ENCODE measurements around the gene DOK3. TPM values are rescaled to one million over a fixed set of nuclear protein-coding genes. Genes with fewer than 3 reads are reported as not detected.

Gene DOK3
- polyA plus RNA-seq, 3 donors, result 62.8 to 196 (median 98.3) TPM

DNA sequence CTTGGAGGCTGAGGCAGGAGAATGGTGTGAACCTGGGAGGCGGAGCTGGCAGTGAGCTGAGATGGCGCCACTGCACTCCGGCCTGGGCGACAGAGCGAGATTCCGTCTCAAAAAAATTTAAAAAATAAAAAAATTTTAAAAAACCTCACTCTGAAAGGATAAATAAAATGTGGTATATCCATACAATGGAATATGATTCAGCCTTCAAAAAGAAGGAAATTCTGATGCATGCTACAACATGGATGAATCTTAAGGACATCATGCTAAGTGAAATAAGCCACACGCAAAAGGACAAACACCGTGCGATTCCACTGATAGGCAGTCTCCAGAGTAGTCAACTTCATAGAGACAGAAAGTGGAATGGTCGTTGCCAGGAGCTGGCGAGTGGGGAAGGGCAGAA lies 44.6 kb downstream of the DOK3 start:
- H3K27ac Mint-ChIP-seq, result no peak overlapping the region
- DNase-seq, result no peak
- H2AFZ ChIP-seq (ENCODE audit: insufficient read depth, low read depth, low read length, poor library complexity, severe bottlenecking), result no peak overlapping the region
- H4K20me1 ChIP-seq (ENCODE audit: insufficient read depth, low read length), result no peaks in the 10 kb centered on the region
- intact Hi-C loops (cut with micrococcal nuclease), result no loop called here
- H3K4me3 Mint-ChIP-seq, result no peak overlapping the region
- TF ChIP-seq, protein P1, sequence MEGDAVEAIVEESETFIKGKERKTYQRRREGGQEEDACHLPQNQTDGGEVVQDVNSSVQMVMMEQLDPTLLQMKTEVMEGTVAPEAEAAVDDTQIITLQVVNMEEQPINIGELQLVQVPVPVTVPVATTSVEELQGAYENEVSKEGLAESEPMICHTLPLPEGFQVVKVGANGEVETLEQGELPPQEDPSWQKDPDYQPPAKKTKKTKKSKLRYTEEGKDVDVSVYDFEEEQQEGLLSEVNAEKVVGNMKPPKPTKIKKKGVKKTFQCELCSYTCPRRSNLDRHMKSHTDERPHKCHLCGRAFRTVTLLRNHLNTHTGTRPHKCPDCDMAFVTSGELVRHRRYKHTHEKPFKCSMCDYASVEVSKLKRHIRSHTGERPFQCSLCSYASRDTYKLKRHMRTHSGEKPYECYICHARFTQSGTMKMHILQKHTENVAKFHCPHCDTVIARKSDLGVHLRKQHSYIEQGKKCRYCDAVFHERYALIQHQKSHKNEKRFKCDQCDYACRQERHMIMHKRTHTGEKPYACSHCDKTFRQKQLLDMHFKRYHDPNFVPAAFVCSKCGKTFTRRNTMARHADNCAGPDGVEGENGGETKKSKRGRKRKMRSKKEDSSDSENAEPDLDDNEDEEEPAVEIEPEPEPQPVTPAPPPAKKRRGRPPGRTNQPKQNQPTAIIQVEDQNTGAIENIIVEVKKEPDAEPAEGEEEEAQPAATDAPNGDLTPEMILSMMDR (IDR thresholded peaks at IDR 0.05), result no peak
- H3K36me3 ChIP-seq (replicated peaks in 1 of 2; ENCODE audit: control insufficient read depth in 1 of 2, insufficient read depth in 2 of 2, low read length in 2 of 2), result no peaks in the 10 kb centered on the region
- H3K4me1 ChIP-seq (ENCODE audit: control insufficient read depth in 1 of 2, insufficient read depth in 2 of 2, low read length in 2 of 2), result peaks cover 23 to 26% of the 10 kb centered on the region in 2 donors
- H3K4me3 ChIP-seq (replicated peaks in 1 of 3; ENCODE audit: low read depth in 2 of 3, low read length in 3 of 3), result no peak overlapping the region
- H3K4me2 ChIP-seq (replicated peaks; ENCODE audit: extremely low read depth, low read length, poor library complexity, severe bottlenecking), result no peak overlapping the region
- peaks cover 24 to 38% (median 25%) of the 10 kb centered on the region in 3 donors for H3K27me3 Mint-ChIP-seq (ENCODE audit: low read depth in 3 of 3)
- H3K4me1 Mint-ChIP-seq, result peaks cover 28% of the 10 kb centered on the region
- H3K9ac ChIP-seq (ENCODE audit: insufficient read depth, low read length, poor library complexity, severe bottlenecking), result no peak overlapping the region
- H3K36me3 Mint-ChIP-seq, result peaks cover 2 to 6% of the 10 kb centered on the region in 2 donors
- no peaks in the 10 kb centered on the region for H3K9me3 ChIP-seq (replicated peaks in 1 of 2; ENCODE audit: control insufficient read depth in 1 of 2, insufficient read depth in 1 of 2, low read length in 2 of 2)
- peaks cover 0 to 4% (median 2%) of the 10 kb centered on the region in 7 donors for H3K9me3 Mint-ChIP-seq
- no peak overlapping the region for H3K27ac ChIP-seq (ENCODE audit: low read depth in 1 of 2, low read length in 2 of 2)
- H3K27me3 ChIP-seq (ENCODE audit: control insufficient read depth in 2 of 2, insufficient read depth in 2 of 2, low read length in 2 of 2), result peaks cover 0 to 6% of the 10 kb centered on the region in 2 donors
- H3K79me2 ChIP-seq (ENCODE audit: insufficient read depth, low read length), result no peaks in the 10 kb centered on the region
- WGBS (ENCODE audit: insufficient coverage), result 100% methylated on average over 5 of the region's 11 CpGs

DNA sequence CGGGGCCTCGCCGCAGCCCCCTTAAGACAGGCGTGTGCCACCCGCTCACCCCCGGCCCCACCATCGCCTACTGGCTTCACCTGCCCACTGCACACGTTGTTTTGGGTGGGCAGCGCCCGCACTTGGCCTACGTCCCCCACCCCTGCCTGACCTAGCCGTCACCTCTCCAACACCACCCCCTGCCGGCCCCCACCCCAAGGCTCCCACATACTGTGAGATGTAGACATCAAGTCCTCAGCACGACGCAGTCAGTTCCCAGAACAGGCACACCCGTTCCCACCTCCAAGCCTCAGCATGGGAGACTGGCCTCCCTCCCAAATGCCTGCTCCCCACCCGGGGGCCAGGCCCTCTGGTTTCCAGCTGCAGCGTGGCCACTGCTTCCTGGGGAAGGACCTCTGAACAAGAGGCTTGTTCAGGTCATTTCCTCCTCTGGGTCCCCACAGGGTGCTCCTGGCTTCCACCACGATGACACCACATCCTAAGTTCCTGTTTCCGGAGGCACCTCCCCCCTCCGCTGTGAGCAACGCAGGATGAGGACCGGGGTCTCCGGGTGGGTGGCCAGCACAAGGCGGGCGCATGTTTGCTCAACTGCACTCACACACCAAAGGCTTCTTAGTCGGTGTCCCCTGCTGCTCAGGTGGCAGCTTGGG lies 47.5 kb downstream of the DOK3 start:
- Mint-ChIP-seq H3K27me3 (ENCODE audit: low read depth in 3 of 3) (peaks cover 7 to 20% (median 12%) of the 10 kb centered on the region in 3 donors), H3K9me3 (peaks cover 0 to 6% (median 2%) of the 10 kb centered on the region in 7 donors), H3K36me3 (peaks cover 2 to 6% of the 10 kb centered on the region in 2 donors), H3K4me3 (peak overlapping the region; percentile 65 to 86), H3K27ac (peak overlapping the region; percentile 76 to 94 (median 87)), H3K4me1 (peaks cover 31% of the 10 kb centered on the region)
- no peaks in the 10 kb centered on the region for H3K9me3 ChIP-seq (replicated peaks in 1 of 2; ENCODE audit: control insufficient read depth in 1 of 2, insufficient read depth in 1 of 2, low read length in 2 of 2)
- peaks cover 2% of the 10 kb centered on the region for H4K20me1 ChIP-seq (ENCODE audit: insufficient read depth, low read length)
- intact Hi-C loops (cut with micrococcal nuclease), result no loop called here
- peaks cover 27 to 29% of the 10 kb centered on the region in 2 donors for H3K4me1 ChIP-seq (ENCODE audit: control insufficient read depth in 1 of 2, insufficient read depth in 2 of 2, low read length in 2 of 2)
- peak overlapping the region; percentile 12 for H3K9ac ChIP-seq (ENCODE audit: insufficient read depth, low read length, poor library complexity, severe bottlenecking)
- H2AFZ ChIP-seq (ENCODE audit: insufficient read depth, low read depth, low read length, poor library complexity, severe bottlenecking), result peak overlapping the region; percentile 22
- WGBS (ENCODE audit: insufficient coverage), result 29% methylated on average over 21 of the region's 27 CpGs
- DNase-seq, result peak; percentile 77 to 90 (median 87)
- peak overlapping the region; percentile 59 for H3K4me2 ChIP-seq (replicated peaks; ENCODE audit: extremely low read depth, low read length, poor library complexity, severe bottlenecking)
- no peak overlapping the region for H3K27ac ChIP-seq (ENCODE audit: low read depth in 1 of 2, low read length in 2 of 2)
- no peaks in the 10 kb centered on the region for H3K27me3 ChIP-seq (ENCODE audit: control insufficient read depth in 2 of 2, insufficient read depth in 2 of 2, low read length in 2 of 2)
- TF ChIP-seq, protein P1 (IDR thresholded peaks at IDR 0.05), result no peak
- peak overlapping the region in 1 of 3 experiments; percentile 45 for H3K4me3 ChIP-seq (replicated peaks in 1 of 3; ENCODE audit: low read depth in 2 of 3, low read length in 3 of 3)
- H3K79me2 ChIP-seq (ENCODE audit: insufficient read depth, low read length), result no peaks in the 10 kb centered on the region
- no peaks in the 10 kb centered on the region for H3K36me3 ChIP-seq (replicated peaks in 1 of 2; ENCODE audit: control insufficient read depth in 1 of 2, insufficient read depth in 2 of 2, low read length in 2 of 2)

Measured in CD14-positive monocyte (primary cell).